Hepatocyte (in vitro differentiated cells): Measurements from ENCODE around the gene RPL18.

ENCODE experiments used
- CTCF ChIP-seq: fragments of 200-600 bp; sonication (generic); IDR thresholded peaks from 2 replicates; pipeline ENCODE4 v1.5.1; 2016; ENCODE audit warnings: antibody characterized with exemption, mild to moderate bottlenecking; ENCODE audit not compliant: poor library complexity
- EZH2phosphoT487 ChIP-seq: fragments of 200-600 bp; sonication (generic); IDR thresholded peaks from one replicate; pipeline ENCODE4 v1.6.1; 2018; ENCODE audit warnings: antibody characterized with exemption, mild to moderate bottlenecking, low read depth, moderate library complexity; ENCODE audit not compliant: unreplicated experiment, severe bottlenecking

- TF ChIP-seq CTCF, result no peak
- TF ChIP-seq EZH2phosphoT487, result no peak
Observed at GRCh38 chr19:48611872-48612271, 7.1 kb downstream of the RPL18 start.
